ENCODE measurements around the gene RAB2B.

The RAB2B gene

DNA sequence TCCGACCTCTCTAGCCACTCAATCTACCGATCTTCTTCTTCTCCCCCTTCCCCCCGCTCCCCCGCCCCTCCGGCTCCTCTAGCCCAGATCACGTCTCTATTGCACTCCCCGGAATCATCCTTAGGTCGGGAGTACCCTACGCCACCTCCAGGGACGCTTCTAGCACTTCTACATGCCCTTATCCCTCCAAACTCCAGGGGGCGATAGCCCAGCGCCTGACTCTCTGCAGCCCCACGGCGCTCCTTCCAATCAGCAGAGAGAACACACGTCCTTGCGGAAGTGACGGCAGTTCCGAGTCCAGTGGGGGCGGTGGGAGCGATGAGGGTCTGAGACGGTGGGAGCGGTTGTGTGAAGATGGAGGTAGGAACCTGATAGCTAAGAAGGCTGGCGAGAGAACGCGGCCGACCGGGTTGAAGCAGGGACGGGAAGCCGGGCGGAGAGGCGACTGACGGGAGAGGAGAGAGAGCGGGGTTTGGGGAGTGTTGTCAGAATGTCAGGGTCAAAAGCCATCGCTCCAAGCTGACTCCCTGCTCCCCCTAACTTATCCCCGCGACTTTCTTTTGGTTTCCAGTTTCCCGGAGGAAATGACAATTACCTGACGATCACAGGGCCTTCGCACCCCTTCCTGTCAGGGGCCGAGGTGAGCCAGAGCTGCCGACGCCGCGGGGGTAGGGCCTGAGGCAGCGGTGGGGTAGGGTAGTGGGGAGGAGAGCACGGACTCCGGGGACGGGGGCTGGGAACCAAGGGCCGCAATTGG, at the start of gene RAB2B, which contains the start of gene TOX4:
RAB2B (minus strand) TSS at position 35 of the 757 bp plus-strand sequence. CDS start 87 bp downstream, outside the sequence.
TOX4 (plus strand) TSS at position 271 of the 757 bp plus-strand sequence; CDS start at position 355, 84 bp downstream.
- DNase-seq (ENCODE audit: low read depth in 3 of 3) = peak; percentile 85 to 93 (median 87)

DNA sequence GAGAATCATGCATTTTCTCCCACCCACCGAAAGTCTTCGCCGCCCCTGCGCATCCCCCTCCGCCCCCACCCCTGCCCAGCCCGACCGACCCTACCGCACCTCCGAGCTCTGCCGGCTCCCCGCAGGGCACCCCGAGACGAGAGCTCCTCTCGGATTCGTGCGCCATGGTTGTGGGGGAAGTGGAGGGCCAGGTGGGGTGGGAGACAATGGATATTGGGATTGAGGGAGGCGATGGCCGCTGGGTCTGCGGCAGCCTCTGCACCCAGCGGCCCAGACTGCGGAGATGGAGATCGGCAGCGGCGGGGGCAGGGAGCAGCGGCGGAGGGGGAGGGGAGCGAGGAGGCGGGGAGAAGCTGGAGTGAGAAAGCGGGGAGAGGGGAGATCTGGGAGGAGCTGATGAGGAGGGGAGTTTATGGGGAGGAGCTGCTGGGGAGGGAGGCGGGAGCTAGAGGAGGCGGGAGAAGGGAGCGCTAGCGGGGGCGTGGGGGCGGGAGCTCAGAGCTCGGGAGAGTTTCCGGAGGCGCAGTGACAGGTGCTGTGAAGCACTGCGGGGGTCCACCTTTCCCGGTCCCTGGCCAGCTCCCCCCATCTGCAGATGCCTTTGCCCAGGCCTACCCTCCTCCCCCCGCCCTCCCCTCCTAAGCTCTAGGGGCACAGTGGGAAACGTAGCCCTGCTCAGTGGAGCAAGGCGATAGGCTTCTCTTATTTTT, 49.4 kb upstream of the RAB2B start, which contains the start of gene SALL2:
SALL2 (minus strand) TSS at position 385 of the 710 bp plus-strand sequence; CDS start at position 166, 219 bp downstream.
- peak; percentile 33 to 77 (median 49) for DNase-seq (ENCODE audit: low read depth in 3 of 3)

DNA sequence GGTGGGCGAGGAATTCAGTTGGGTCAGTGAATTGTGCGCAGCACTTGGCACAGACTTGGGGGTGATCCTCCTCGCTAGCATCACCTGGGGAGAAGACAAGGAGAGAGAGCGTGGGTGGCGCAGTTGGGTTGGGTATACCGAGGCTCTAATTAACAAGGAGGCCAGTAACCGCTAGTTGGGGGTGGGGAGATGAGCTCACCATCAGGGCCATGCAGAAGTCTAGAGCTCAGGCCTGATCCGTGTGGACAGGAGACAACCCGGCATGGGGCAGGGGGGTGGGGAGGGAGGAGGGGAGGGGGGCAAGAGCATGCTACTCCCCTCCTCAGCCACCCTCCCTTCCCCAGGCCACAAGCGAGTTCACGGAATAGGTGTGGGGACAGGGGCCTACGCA, 48.8 kb upstream of the RAB2B start:
- no peak for DNase-seq (ENCODE audit: low read depth in 3 of 3)

DNA sequence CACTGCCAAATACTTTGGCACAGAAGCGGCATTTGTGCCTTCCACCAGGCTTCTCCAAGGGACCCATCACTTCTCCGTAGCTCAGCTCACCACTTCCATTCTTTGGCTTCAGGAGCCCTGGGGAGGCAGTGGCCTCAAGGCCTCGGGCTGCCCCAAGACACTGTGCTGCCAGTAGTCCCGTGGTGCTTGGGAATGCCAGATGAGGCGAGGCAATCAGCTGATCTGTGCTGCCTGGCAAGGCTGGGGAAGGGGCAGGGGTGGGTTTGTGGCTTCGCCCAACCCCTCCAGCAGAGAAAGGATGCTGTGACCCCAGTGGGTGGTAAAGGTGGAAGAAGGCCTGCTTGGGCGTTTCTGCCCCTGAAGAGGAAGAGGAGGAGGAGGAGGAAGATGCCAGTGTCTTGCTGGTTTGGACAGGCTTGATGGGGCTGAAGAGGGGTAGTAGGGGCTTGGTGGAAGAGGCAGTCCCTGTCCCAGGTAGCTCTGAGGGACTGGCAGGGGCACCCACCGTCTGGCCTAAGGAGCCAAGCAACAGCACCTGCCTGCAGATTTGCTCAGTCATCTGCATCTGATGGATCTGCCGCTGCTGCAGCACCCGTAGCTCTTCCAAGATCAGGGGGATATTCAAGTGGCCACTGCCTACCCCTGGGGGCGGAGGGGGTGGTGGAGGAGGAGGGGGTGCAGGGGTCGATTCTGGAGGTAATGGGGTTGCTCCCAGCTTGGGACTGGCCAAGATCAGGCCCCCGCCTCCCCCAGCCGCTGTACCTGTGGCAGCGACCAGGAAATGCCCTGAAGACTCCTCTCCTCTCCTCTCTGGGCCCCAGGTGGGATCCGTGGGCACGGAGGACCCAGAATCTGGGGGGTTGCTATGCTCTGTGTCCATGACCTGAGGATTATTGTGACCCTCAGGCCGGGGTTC, 48.1 kb upstream of the RAB2B start:
- no peak for DNase-seq (ENCODE audit: low read depth in 3 of 3)

DNA sequence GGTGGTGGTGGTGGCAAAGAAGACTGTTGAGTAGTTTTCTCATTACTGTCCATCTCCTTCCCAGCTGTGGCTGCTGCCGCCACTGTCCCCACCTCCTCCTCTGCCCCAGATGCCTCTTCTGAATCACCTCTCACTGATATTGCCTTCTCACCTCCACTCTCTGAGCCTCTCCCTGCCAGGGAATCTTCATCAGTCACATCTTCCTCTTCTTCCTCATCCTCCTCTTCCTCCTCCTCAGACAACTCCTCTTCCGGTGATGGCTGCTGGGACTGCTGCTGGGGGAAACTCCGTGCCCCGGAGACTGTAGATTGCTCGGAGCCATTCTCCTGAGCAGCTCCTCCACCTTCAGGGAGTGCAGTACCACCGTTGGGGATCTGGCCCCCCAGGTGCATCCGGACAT, 46.4 kb upstream of the RAB2B start:
- no peak for DNase-seq (ENCODE audit: low read depth in 3 of 3)

DNA sequence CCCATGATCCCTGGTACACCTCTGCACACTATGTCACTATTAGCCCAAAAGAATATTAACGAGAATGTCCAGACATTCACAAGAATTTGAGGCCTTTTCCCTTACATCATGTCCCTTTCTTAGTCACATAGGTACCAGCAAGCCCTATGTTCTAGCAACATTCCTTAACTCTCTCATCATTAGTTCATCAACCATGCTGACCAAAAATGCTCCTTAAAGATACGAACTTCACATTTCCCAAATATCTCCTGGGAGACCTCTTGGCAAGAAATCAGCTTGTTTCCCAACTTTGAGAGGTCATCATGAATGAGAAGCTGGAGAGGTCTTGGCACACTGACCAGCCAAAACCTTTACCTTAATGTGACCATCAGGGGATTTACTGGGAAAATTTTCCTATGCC, 44.7 kb upstream of the RAB2B start:
- DNase-seq (ENCODE audit: low read depth in 3 of 3) = no peak

DNA sequence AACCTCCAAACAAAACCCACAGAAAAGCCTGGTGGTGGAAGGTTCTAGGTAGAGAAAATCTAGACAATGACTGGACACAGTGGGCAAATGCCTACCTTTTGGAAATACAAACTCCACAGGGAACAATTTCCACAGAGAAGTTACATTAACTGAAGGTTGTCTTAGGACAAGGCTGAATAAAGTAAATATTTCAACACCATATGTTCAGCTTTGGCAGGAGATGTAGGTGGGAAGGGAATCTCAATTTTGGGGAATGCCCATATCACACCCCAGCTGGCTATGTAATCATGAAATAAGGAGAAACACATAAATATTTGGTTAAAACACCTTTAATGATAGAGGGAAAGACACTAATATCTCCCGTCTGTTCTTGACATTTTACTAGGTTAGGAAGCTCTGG, 44.0 kb upstream of the RAB2B start:
- DNase-seq (ENCODE audit: low read depth in 3 of 3) = no peak

DNA sequence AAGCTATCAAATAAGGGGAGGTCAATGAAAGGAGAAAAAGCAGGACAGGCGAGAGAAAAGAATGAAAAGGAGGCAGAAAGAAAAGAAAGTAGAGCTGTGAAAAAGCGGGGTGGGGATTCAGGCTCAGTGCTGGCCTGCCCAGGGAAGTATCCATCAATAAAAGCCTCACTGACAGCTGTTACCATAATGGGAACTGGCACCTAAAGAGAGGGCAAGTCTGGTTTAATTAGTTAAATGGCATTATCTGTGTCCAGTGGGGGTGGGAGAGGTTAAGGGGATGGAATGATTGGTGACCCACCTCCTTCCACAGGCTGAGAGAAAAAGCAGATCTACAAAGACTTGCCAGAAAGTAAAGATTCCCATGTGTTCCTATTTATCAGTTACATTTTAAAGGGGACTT, 42.0 kb upstream of the RAB2B start:
- no peak for DNase-seq (ENCODE audit: low read depth in 3 of 3)

DNA sequence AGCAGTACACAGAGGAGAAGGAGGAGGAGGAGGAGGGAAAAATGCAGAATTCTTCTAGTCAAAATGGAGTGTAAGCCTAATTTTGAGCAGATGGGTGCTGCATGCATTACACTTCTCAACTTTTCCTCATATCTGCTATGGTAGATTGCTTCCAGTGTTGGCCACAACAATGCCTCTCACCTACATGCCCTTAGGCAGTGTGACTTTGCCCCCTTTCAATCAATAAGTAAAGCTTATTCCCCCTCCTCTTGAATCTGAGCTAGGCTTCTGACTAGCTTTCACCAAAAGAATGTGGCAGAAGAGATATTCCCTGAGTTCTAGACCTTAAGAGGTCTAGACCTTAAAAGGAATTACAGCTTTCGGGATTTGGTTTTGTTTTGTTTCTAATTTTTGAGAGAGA, 37.6 kb upstream of the RAB2B start:
- no peak for DNase-seq (ENCODE audit: low read depth in 3 of 3)

DNA sequence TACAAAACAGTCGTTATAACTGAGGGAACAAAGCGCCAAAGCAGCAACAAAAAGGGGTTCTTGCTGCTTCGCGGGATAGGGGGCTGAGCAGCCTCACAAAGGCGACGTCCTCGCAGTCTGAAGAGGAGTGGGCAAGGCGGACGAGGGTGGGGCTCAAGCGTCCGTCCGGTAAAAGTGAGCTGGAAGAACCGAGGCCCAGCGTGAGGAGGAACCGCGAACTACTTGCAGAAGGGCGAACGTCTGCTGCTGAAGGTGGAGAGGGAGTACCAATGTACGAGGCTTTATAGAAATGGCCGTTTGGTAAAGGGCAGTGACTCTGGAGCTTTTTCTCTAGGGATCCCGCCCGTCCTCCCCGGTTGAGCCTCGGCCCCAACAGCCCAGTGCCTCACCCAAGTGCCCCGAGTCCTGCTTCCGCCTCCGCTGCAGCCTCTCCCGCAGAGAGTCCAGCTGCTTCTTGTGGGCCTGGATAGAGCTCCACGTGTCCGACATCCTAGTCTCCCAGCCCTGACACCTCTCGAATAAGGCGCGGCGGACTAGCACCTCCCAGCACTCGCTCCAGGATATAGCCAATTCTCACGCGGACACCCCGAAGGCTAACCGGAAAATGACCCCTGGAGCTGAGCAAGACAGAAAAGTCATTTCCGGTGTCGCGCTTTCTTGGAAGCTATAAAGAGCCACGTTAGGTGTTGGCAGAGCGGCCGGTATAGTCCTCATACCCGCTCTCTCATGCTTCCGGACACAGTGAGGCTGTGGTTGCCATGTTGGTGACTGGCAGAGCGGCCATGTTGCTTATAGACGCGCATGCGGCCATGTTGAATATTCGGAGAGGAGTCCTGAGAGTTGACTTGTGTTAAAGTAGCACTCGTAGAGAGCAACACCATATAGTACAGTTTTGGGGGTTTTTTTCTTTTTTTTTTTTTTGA, 34.2 kb upstream of the RAB2B start, which contains the start of gene METTL3:
METTL3 (minus strand) TSS at position 606 of the 923 bp plus-strand sequence; CDS start at position 489, 117 bp downstream.
- peak; percentile 78 to 90 (median 83) for DNase-seq (ENCODE audit: low read depth in 3 of 3)

DNA sequence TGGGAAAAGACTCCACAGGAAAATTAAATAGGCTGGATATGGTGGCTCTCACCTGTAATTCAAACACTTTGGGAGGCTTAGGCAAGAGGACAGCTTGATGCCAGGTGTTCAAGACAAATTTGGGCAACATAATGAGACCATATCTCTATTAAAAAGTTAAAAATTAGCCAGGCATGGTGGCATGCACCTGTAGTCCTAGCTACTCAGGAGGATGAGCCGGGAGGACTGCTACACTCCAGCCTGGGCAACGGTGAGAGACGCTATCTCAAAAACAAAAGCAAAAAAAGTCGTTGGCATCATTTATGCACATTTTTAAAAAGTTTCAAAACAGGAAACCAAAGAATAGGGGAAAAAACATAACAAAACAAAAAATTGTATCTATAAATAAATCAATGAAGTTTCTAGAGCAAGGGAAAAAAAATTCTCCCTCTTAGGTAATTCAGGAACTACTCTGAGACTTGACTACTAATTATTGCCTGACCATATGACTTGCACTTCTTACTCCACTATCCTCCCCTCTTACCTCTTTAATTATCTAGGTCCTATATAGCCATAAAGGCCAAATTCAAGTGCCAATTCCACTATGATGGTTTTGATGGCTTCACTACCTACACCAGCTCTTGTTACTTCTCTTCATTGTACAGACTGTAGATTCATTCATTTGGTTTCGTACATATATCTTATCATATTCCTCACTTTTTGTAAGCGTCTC, 32.8 kb upstream of the RAB2B start:
- no peak for DNase-seq (ENCODE audit: low read depth in 3 of 3)

DNA sequence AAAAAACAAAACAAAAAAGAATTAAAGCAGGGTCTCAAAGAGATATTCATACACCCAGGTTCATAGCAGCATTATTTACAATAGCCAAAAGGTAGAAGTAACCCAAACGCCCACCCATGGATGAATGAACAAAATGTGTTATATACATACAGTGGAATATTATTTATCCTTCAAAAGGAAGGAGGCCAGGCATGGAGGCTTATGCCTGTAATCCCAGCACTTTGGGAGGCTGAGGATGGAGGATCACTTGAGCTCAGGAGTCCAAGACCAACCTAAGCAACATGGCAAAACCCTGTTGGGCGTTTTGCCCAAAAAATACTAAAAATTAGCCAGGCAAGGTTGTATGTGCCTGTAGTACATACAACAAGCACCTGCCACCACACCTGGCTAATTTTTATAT, 29.8 kb upstream of the RAB2B start:
- DNase-seq (ENCODE audit: low read depth in 3 of 3) = no peak

DNA sequence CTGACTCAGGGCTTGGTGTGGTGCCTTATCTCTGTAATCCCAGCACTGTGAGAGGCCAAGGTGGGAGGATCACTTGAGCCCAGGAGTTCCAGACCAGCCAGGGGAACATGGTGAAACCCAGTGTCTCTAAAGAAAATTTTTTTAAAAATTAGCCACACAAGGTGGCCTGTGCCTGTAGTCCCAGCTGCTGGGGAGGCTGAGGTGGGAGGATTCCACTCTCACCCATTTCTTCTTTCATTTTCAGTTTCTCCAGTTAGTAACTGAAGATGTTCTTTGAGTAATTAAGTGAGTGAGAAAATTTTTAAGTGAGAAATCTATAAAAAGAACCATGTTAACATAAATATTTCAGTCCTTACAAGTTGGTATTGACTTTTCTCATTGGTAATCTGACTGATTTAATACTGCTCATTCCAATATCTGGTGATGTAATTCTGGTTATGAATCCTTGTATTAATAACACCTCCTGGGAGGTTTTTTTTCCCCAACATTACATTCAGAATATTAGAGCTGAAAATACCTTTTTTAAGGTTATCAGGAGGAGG, 28.3 kb upstream of the RAB2B start:
- no peak for DNase-seq (ENCODE audit: low read depth in 3 of 3)

DNA sequence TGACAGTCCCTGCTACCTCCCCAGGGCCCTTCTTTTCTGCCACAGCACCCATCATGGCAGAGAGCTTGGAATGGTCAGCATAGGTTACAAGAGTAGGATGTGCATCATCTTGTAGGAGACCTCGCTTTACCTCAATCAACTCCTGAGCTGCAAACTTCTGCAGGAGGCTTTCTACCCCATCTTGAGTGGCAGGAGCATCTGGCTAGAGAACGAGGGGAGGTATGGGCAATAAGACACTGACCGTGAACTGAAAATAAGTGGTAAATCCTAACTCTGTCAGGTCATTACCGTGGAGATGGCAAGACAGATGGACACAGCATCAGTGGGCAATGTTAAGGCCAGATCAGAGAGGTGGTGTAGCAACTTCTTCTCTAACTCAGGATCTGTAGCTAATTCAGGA, 26.6 kb upstream of the RAB2B start:
- no peak for DNase-seq (ENCODE audit: low read depth in 3 of 3)

DNA sequence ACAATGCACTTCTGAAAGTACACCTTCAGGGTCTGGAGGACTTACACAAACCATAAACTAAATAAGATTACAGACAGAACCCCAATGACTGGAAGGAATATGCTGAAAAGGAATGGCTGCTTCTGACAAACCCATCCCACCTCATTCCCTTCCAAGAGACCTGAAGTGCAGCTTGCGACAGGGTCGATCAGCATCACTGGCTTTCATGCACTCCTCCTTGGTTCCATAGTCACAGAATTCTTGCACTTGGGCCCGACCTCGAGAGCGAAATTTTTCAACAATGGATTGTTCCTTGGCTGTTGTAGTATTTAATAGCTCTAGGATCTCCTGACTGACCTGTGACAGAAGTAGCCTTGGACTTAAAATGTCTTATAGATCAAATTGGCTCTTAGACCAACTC, 24.8 kb upstream of the RAB2B start:
- no peak for DNase-seq (ENCODE audit: low read depth in 3 of 3)

DNA sequence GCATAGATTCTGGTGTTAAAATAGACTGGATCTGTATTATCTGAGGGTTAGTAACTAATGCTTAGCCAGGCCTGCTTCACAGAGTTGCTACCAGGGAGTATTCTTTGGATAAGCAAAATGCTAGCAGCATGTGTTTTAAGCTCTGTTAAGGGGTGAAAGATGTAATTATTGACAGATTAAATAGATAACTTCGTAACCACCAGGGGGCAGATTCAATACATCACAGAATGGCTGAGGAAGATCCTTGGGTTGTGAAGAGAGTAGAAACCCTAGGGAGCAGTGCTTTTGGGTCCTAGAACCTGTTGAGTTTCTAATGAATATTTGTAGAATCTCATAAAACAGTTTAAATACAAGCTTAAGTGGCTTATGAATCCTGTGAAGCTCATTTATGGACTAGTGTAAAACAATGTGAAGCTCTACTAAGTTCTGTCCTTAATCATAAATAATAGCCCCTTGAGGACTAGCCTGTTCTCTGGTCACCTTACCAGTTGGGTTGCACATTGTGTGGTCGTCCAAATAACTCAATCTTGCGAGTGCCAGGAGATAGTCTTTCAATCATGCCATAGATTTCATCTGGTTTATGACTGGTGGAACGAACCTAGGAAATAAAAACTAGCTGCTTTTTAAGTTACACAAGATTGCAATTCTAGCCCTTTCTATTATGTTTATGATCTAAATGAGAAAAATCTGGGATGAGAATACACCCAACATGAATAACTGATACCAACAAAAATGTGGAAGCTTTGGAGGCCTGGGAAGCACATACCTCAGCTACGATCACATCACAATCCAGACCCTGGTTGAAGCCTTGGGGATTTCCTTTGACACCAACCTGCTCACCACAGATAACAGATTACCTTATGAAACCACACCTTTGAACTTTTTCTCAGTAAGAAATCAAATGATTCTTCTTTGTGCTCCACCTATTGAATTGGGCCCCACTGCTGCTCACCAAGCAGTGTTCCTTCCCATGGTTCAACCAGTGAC, 22.1 kb upstream of the RAB2B start:
- DNase-seq (ENCODE audit: low read depth in 3 of 3) = peak in 1 of 3 donors; percentile 31

DNA sequence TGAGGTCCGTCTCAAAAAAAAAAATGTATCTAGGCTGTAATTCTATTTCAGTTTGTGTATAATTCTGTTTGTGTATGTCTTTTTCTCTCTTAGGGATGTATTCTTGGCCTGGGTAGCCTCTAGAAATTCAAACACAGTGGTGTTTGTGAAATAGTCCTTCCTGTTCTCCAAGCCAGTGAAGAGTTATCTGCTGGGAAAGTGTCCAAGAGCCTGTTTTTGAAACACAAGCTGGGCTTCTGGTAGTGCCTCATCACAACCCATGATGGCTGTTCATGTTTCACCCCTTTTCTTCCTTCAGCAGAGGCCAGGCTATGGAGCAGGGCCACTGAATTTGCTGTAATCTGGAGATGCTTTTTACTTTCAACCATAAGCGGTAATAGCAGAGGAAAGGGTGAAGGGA, 19.7 kb upstream of the RAB2B start:
- no peak for DNase-seq (ENCODE audit: low read depth in 3 of 3)

Data from stimulated activated CD4-positive, alpha-beta T cell treated with anti-CD3 and anti-CD28 coated beads, TNF-alpha, amount 100 ng/mL, for 48 hours (primary cell).